GM19099 (cell line): ENCODE data around the gene LRIG1.

Source experiments
- POLR2A ChIP-seq: IDR thresholded peaks from 3 replicates; pipeline ENCODE4 v1.6.1; 2011; ENCODE audit warnings: low read depth; ENCODE audit not compliant: insufficient read length; ENCODE audit errors: extremely low read depth

LRIG1 gene

GRCh38 chr3:66415867-66416428 lies 84.9 kb downstream of the LRIG1 start:
- TF ChIP-seq POLR2A, result no peak

GRCh38 chr3:66414846-66415245 lies 86.0 kb downstream of the LRIG1 start:
- TF ChIP-seq POLR2A, result no peak

- no peak for TF ChIP-seq POLR2A
Measured at GRCh38 chr3:66413151-66413751, 87.6 kb downstream of the LRIG1 start.

- TF ChIP-seq POLR2A, result no peak
Measured at GRCh38 chr3:66411961-66412887, 88.6 kb downstream of the LRIG1 start.

GRCh38 chr3:66411474-66411873 lies 89.3 kb downstream of the LRIG1 start:
- TF ChIP-seq POLR2A, result no peak

- TF ChIP-seq POLR2A, result no peak
Measured at GRCh38 chr3:66410976-66411375, 89.8 kb downstream of the LRIG1 start.

GRCh38 chr3:66409771-66410754 lies 90.8 kb downstream of the LRIG1 start:
- no peak for TF ChIP-seq POLR2A

GRCh38 chr3:66407611-66408218 lies 93.1 kb downstream of the LRIG1 start:
- no peak for TF ChIP-seq POLR2A

GRCh38 chr3:66406831-66407610 lies 93.8 kb downstream of the LRIG1 start:
- TF ChIP-seq POLR2A, result no peak

GRCh38 chr3:66406163-66406562 lies 94.7 kb downstream of the LRIG1 start:
- no peak for TF ChIP-seq POLR2A

- no peak for TF ChIP-seq POLR2A
Measured at GRCh38 chr3:66405701-66406091, 95.1 kb downstream of the LRIG1 start.

GRCh38 chr3:66404903-66405700 lies 95.7 kb downstream of the LRIG1 start:
- TF ChIP-seq POLR2A, result no peak

GRCh38 chr3:66404197-66404596 lies 96.6 kb downstream of the LRIG1 start:
- TF ChIP-seq POLR2A, result no peak
